Endometrial microvascular endothelial cells (primary cell): ENCODE results near the gene APOA5. TPM values are rescaled to one million over a fixed set of nuclear protein-coding genes. Genes with fewer than 3 reads are reported as not detected.

Experiments
- in situ Hi-C: cut with HindIII; loops from 2 replicates; pipeline ENCODE4 v1.10.0; 2017; ENCODE audit warnings: low sequenced_read_pairs, low pct_unique_long_range_greater_than_20kb; ENCODE audit errors: inconsistent ontology term
- total RNA-seq: library from RNA; depleted of rRNA; stranded (reverse); fragments of >200 nt; gene quantifications from one replicate; pipeline ENCODE4 v1.2.3, GENCODE V29; 2015; ENCODE audit errors: inconsistent ontology term

Gene APOA5
- total RNA-seq, 1 donor from 2014 or later, result not detected

DNA sequence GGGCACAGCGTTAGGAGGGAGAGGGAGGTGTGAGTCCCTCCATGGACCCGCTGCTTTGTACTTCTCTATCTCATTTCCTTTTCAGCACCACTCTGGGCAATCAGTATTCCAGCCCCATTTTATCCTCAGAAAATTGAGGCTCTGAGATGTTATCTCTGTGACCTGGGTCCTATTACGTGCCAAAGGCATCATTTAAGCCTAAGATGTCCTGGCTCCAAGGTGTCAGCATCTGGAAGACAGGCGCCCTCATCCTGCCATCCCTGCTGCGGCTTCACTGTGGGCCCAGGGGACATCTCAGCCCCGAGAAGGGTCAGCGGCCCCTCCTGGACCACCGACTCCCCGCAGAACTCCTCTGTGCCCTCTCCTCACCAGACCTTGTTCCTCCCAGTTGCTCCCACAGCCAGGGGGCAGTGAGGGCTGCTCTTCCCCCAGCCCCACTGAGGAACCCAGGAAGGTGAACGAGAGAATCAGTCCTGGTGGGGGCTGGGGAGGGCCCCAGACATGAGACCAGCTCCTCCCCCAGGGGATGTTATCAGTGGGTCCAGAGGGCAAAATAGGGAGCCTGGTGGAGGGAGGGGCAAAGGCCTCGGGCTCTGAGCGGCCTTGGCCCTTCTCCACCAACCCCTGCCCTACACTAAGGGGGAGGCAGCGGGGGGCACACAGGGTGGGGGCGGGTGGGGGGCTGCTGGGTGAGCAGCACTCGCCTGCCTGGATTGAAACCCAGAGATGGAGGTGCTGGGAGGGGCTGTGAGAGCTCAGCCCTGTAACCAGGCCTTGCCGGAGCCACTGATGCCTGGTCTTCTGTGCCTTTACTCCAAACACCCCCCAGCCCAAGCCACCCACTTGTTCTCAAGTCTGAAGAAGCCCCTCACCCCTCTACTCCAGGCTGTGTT lies 37.2 kb upstream of the APOA5 start:
- in situ Hi-C loops, result no loop called here

DNA sequence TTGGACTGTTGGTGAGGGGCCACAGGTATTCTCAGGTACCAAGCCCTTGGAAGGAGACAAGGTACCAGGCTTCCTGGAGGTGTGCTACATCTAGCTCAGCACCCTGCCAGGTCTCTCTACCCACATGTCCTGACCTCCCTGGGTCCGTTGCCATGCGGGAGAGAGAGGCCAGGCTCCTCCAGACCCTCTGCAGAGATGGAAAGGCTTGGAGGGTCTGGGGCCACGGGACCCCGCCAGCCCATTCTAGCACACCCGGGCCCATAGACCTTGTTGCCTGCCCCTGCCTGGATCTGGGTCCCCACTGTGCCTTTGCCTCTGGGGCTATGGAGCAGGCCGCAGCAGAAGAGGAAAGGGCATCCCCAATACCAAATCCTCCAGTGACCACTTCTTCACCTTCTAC lies 35.8 kb upstream of the APOA5 start:
- in situ Hi-C loops, result no loop called here

DNA sequence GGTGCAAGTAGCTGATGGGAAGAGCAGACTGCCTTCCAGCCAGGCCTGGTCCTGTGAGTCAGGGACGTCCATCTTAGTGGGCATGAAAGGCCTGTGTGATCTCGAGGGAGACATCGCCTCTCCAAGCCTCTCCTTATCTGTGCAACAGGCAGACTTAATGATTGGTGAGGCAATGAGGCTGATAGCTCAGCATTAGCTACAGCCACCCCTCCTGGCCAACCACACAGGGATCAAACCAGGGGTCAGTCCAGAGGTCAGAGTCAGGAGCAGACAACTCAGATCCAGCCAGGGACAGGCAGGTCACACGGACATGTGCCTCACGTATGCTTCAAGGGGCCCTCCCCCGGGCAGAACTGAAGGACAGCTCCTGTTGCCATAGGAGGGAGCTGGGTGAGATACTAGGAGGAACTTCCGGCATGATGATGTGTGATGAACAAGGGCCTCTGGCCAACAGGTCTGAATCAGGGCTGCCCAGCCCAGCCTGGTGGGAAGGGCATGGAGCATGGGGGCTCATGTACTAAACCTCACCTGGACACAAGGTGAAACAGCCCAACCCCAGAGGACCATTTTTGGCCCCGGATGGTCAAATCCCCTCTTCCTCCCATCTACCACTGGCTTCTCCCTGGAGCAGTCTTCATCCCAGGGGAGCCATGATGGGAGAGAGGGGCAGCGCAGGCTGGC lies 35.2 kb upstream of the APOA5 start:
- in situ Hi-C loops, result no loop called here

DNA sequence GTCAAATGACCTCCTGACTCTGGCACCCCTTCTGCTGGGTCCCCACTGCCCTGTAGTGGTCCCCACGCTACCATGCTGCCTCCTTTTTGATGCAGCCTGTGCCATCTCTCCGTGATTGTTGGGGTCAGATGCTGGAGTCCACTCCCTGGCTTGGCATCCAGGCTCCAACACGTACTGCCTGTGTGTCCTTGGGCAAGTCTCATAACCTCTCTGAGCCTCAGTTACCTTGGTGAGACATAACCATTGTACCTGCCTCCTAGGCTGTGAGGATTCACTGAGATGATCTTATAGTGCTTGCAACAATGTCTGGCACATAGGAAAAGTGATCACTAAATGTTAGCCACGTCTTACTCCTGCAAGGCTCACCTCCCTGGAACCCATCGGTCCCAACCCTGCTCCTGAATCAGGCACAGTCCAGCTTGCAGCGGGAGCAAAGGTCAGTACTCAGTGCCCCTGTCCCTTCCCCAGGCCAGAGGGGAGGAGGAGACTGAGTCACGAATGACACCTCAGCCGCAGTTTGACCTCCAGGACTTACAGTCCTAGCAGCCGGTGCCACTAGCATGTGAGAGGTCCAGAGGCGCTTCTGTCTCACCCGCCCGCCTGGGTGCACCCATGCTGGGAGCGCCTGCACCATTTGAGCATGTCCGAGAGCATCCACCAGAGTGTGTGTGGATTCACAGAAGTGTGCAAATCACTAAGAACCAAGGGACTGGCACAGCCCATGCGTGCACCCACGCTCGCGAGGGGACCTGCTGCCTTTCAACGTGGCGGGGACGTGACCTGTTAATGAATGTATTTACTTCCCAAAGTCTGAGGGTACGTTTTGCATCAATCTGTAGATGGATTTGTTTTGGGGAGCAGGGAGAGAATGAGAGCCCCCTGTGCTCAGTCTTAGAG lies 34.4 kb upstream of the APOA5 start:
- in situ Hi-C loops, result no loop called here

DNA sequence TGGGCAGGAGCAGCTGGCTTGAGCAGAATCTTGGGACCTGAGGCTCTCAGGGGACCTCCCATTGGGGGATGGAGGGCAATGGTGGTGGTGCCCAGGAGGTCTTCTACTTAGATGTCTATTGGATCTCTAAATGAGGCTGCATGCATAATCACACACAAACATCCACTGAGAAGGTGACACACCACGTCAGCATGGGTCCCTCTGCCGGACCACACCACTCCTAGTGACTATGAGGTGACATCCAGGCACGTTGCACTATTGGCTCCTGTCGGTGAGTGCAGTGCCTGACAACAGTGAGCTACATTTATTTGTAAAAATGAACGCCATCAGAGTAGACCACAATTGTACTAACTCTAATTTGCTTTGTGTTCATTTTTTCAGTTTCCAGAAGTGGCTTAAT lies 33.8 kb upstream of the APOA5 start:
- in situ Hi-C loops, result no loop called here

DNA sequence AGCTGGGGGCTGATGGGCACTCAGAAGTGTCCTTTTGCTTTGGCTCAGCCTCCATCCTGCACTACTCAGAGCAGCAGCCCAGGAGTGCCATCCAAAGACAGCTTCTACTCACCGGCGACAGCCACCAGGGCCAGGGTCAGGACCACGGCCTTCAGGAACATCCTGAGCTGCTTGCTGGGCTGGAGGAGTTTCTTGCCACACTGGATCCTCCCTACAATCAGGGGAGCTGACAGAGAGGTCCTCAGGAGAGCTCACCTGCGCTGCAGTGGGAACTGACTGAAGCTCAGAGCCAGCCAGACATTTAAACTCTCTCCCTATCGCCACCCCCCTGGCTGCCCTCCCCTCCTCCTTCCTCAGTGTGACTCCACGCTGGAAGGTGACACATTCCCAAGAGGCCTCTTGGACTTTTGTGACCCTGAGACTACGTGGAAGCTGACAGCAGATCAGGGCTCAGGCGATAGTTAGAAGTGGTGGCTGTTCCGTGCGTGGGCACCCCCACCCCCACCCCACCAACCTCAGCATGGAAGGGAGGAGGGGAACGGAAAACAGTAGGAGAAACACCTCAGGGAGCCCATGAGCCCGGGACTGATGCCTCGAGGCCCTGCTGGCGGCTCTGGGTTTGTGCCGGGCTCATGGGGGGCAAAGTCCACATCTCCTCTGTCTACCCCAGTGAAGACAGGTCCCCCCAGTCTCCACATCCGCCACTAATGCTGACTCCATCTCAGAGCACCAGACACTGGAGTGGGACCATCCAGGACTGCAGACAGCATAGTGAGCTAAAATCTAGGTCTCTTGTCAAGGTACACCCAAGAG lies 31.6 kb upstream of the APOA5 start, which contains the start of gene APOA4:
TSS of gene APOA4 (minus strand) at position 274 of the 813 bp plus-strand sequence. CDS start at position 161, 113 bp downstream.
- in situ Hi-C loops, result no loop called here

DNA sequence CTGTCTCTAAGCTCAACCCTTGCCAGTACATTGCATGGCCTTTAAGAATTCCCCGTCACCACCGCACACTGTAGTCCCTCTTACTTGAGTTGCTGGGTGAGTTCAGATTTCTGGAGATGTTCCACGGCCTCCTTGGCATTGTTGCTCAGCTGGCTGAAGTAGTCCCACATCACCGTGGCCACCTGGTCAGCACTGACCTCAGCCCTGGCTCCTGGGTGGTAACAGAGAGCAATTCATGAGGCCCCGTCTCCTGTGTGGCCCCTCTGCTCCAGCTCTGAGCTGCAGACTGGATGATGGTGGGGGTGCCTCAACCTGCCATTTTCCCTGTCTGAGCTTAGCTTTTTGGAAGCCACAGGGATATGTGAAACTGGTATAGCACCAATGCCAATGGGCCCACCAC lies 30.9 kb upstream of the APOA5 start:
- in situ Hi-C loops, result no loop called here

DNA sequence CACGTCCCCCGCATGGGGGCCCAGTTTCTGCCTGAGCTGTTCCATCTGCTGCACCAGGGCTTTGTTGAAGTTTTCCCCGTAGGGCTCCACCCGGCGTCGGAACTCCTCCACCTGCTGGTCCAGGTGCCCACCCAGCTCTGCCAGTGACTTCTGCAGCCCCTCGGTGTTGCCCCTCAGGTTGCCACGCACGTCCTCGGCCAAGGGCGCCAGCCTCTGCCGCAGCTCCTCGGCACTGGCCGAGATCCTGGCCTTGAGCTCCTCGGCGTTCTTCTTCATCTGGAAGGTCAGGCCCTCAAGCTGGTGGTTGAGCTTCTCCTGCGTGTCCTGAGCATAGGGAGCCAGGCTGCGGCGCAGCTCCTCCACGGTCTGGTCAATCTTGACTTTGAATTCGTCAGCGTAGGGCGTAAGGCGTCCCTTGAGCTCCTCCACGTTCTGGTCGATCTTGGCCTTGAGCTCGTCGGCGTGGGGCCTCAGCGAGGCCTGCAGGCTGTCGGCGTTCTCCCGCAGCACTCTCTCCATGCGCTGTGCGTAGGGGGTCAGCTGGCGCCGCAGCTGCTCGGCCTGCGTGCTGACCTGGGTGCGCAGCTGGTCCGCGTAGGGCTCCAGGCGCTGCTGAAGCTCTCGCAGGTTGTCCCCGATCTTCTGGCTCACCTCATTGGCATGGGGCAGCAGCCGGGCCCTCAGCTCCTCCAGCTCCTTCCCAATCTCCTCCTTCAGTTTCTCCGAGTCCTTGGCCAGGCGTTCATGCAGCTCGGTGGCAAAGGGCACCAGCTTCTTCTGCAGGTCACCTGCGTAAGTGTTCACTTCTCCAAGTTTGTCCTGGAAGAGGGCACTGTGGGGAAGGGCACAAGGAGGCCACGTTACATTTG lies 29.6 kb upstream of the APOA5 start:
- in situ Hi-C loops, result no loop called here

DNA sequence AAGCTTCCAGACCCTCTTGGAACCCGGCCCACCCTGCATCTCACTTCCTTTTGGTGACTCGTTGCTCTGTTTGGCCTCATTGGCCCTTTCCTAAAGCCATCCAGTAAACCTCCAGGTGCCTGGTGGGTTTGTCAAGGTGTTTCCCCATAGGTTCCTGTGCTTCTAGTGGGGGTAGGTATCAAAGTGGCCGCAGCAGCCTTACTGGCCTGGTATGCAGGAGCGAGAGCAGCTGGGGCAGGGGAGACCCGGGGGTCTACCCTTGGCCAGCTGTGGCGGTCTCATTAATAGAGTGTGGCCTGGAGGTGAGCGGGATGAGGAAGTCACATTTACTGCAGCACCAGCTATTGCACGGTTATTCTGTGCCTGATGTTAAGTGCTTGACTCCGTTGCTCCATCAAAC lies 27.4 kb upstream of the APOA5 start:
- in situ Hi-C loops, result no loop called here

DNA sequence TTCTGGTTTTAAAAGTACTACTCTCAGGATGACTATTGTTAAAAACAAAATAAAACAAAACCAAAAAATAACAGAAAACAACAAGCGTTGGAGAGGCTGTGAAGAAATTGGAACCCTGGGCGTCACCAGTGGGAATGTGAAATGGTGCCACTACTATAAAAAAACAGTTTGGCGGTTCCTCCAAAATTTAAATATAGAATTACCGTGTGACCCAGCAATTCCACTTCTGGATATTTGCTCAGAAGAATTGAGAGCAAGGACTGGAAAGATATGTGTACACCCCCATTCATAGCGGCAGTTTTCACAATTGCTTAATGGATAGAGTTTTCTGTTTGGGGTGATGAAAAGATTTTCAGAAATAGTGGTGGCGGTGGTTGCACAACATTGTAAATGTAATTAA lies 22.8 kb upstream of the APOA5 start:
- in situ Hi-C loops, result no loop called here

DNA sequence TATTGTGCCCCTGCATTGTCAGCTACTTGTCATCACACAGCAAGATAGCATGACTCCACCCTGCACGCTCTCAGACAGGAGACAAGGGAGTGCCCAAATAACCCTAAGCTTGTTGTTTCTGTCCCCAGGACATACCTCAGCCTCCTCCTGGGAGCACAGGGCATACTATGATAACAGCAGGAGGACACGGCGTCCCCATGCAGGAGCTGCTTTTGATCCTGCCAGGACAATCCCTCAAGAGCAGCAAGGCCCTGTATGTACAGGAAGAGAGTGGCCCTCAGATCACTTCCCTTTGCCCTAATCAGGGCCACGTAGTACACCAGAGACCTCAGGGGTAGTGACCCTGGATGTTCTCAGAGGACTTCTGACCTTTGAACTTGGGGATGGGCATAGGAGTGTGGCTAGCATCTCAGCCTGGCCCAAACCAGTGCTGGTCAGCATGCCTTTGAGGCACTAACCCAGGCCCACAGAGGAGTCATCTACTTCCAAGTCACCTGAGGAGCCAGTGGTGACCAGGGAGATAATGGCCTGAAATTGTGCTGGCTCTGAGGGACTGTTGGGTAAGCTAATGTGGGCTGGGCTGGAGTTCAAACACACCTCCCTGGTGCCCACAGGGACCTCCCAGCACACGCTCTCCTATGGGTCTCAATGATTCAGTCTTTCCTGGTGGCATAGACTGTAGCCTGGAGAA lies 22.2 kb upstream of the APOA5 start:
- in situ Hi-C loops, result no loop called here

DNA sequence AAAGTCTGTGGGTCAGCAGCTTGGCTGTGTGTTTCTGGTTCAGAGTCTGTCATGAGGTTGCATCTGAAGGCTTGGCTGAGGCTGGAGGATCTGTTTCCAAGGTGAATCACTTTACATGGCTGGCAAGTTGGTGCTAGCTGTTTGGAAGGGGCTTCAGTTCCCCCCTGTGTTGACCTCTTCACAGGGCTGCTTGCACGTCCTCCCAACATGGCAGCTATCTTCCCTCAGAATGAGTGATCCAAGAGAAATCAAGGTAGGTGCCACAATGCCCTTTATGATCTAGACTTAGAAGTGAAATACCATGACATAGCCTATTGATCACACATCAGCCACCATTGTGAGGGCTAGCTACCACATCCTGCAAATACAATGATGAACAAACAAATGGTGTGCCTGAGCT lies 21.5 kb upstream of the APOA5 start:
- in situ Hi-C loops, result no loop called here

DNA sequence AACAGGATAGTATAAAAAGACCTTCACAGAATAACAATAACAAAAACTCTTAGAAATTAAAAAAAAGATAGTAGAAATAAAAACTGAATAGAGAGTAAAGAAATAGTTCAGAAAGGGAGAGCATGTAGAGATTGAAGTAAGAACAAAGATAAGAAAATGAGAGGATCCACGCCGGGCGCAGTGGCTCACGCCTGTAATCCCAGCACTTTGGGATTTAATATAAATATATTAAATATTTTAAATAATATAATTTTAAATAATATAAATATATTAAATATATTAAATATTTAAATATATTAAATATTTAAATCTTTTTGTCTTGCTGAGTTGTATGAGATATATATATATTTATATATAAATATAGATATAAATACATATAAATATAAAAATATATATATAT lies 20.4 kb upstream of the APOA5 start:
- in situ Hi-C loops, result no loop called here

DNA sequence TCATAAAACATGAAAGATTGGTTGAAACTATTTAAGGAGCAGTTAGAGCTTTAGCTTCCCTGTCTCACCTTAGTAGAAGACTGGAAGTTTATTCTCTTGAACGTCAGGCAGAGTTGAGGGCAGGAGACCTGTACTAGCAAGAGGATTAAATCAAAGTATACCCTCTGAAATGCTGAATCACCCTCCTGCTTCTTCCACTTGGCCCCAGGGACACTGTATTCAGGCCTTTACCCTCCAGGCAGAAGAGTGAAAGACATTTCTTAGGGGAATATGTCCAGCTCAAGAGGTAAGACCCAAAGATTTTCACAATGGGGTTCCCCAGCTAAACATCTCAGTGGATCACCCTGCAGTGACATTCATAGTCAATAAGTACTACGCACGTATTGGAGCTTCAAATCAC lies 19.5 kb upstream of the APOA5 start:
- in situ Hi-C loops, result no loop called here

DNA sequence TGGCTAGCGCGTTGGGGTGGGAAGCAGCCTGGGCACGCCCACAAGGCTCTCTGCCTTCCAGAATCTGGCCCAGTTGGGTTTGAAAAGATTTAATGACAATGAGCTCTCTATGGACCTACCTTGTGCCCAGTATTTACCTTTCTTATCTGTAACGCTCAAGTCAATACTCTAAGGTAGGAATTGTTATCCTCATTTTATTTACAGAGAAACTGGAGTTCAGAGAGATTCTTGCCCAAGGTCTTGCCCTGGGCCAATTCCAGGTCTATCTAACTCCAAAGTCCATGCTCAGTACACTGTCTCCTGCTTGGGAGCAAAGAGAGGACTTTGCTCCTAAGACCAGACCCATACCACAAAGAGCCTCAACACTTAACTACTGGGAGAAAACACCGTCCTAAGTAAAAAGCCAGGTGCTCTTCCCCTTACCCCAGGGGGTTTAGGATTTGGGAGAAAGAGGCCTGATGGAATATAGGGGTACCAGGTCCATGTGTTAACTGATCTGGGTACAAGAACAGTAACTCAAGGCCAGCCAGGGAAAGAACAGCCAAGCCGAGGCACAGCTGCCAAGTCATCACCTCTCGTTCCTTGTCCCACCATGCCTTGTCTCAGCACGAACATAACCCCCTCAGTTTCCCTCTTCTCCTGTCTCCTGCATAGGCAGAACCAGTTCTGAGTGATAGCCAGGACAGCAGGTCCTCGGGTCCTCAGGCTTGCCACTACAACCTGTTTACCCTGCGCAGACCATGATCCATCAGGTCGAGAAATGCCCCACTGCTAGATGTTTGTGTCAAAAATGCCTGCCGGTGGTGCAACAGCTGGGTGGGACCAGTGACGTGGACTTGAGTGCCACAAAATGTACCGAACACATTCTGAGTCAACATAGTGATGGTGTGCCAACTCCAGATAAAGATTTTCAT lies 16.8 kb upstream of the APOA5 start:
- in situ Hi-C loops, result no loop called here

DNA sequence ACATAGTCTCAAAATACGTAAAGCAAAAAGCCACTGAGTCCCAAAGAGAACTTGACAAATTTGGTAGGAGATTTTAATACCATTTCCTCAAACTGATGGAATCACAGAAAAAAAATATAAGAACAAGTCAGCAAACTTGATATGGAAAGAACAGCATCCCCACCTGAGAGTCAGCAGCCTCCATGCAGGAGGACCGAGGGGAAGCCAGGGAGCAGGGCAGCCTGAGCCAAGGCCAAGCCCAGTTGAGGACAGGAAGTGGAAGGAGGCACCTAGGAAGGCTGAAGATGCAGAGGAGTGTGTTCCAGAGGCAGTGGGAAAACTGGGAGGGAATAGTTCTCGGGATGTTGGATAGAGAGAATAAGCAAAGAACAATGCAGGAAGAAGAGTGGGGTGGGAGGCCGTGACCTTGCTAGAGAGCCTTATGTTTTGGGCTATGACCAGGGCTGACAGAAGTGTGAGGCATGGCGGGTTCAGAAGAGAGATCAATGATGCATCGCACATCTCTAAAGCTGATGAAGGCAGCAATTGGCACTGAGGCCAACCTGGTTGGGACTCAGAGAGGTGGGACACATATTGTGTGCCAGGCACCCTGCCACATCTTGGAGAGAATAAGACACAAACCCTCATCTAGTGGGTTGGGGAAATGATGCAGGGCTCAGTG lies 16.1 kb upstream of the APOA5 start:
- in situ Hi-C loops, result no loop called here
